ENCODE data around the gene MAP3K14.
"Not testable (repeated sequence)": the region's sequence is repeated elsewhere in the genome, so short reads cannot be mapped to it uniquely, and the experiment has no call there.

MAP3K14 gene

GRCh38 chr17:45314741-45315647 is 1.8 kb downstream of the MAP3K14 start:
- DNase-seq = no peak

GRCh38 chr17:45313996-45314740 is 2.7 kb downstream of the MAP3K14 start:
- DNase-seq = no peak

- no peak for DNase-seq
These were observed 3.4 kb downstream of the MAP3K14 start for GRCh38 chr17:45313421-45313771.

GRCh38 chr17:45312477-45313420 is 4.1 kb downstream of the MAP3K14 start:
- no peak for DNase-seq

GRCh38 chr17:45311760-45312476 is 4.9 kb downstream of the MAP3K14 start:
- DNase-seq = no peak

GRCh38 chr17:45311401-45311759 is 5.4 kb downstream of the MAP3K14 start:
- DNase-seq = no peak

- DNase-seq = peak; percentile 62
These were observed 6.2 kb downstream of the MAP3K14 start for GRCh38 chr17:45310380-45311324.

- no peak for DNase-seq
These were observed 7.4 kb downstream of the MAP3K14 start for GRCh38 chr17:45309400-45309799.

GRCh38 chr17:45308840-45309239 is 8.0 kb downstream of the MAP3K14 start:
- no peak for DNase-seq

- no peak for DNase-seq
These were observed 8.8 kb downstream of the MAP3K14 start for GRCh38 chr17:45308016-45308365.

- DNase-seq = no peak
These were observed 9.4 kb downstream of the MAP3K14 start for GRCh38 chr17:45307290-45308015.

- no peak for DNase-seq
These were observed 10.2 kb downstream of the MAP3K14 start for GRCh38 chr17:45306623-45307022.

- DNase-seq = no peak
These were observed 10.7 kb downstream of the MAP3K14 start for GRCh38 chr17:45306094-45306493.

GRCh38 chr17:45305530-45306087 is 11.2 kb downstream of the MAP3K14 start:
- DNase-seq = no peak

GRCh38 chr17:45302649-45303173 is 14.1 kb downstream of the MAP3K14 start:
- no peak for DNase-seq

- DNase-seq = not testable (repeated sequence)
These were observed 14.6 kb downstream of the MAP3K14 start for GRCh38 chr17:45302220-45302619.

- DNase-seq = no peak
These were observed 15.1 kb downstream of the MAP3K14 start for GRCh38 chr17:45301674-45302073.

GRCh38 chr17:45300060-45300751 is 16.6 kb downstream of the MAP3K14 start:
- no peak for DNase-seq

- DNase-seq = peak; percentile 74
These were observed 17.5 kb downstream of the MAP3K14 start for GRCh38 chr17:45299361-45299760.
